HUES6 (cell line): Measurements from ENCODE around the gene BCO1.

Source experiments
- H3K27ac ChIP-seq: 2 replicates; pipeline ENCODE4 v1.7.0; 2013; ENCODE audit warnings: low read depth, mild to moderate bottlenecking, low read length, inconsistent platforms
- H3K27me3 ChIP-seq: 2 replicates; pipeline ENCODE4 v1.6.1; 2013; ENCODE audit warnings: low read length; ENCODE audit not compliant: control insufficient read depth, insufficient read depth
- H3K36me3 ChIP-seq: 2 replicates; pipeline ENCODE4 v1.6.1; 2013; ENCODE audit warnings: low read length; ENCODE audit not compliant: control insufficient read depth, insufficient read depth
- H3K4me1 ChIP-seq: 2 replicates; pipeline ENCODE4 v1.6.1; 2013; ENCODE audit warnings: low read length; ENCODE audit not compliant: control insufficient read depth, insufficient read depth
- H3K4me3 ChIP-seq: 2 replicates; pipeline ENCODE4 v1.5.1; 2013; ENCODE audit warnings: low read depth, low read length
- H3K9ac ChIP-seq: one replicate; pipeline ENCODE4 v1.6.1; 2013; ENCODE audit warnings: mild to moderate bottlenecking, low read length
- H3K9me3 ChIP-seq: 2 replicates; pipeline ENCODE4 v1.6.1; 2013; ENCODE audit warnings: low read depth, low read length; ENCODE audit not compliant: control insufficient read depth, insufficient read depth

Gene BCO1

DNA sequence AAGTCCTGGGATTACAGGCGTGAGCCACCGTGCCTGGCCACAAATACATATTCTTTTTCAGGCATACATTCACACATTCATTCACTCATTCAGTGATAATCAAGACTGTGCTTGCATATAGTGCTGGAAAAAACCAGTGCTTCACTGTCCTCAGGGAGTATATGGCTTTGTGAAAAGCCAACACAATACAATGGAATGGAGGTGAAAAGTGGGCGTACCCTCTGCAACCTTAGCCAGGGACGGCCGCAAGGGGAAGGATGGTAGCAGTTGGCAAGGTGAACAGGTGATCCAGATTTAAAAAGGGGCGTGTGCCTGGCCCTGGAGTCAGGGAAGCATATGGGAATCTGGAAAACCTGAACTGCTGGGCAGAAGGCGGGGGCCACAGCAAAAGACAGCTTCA lies 58.1 kb downstream of the BCO1 start:
- H3K9ac ChIP-seq, result no peak overlapping the region
- H3K27ac ChIP-seq, result no peak overlapping the region
- H3K4me3 ChIP-seq, result no peak overlapping the region
- H3K9me3 ChIP-seq, result no peaks in the 10 kb centered on the region
- H3K4me1 ChIP-seq, result no peaks in the 10 kb centered on the region
- no peaks in the 10 kb centered on the region for H3K27me3 ChIP-seq
- no peaks in the 10 kb centered on the region for H3K36me3 ChIP-seq

DNA sequence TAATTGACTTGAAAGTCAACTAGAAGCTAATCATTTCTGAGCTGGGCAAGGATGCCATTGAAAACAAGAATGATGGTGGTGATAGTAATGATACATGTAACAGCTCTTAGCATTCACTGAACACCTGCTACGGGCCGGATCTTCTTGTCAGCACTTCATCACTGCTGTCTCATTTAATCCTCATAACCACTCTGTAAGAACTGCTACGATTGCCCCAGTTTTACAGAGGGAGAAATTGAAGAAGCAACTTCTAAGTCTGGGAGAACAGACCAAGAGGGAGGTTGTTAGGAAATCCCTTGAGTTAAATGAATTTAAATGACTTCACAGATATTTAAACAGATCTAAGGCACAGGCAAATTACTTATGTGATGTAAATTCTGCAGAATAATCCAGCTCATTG lies 69.3 kb downstream of the BCO1 start:
- peaks cover 4% of the 10 kb centered on the region for H3K4me1 ChIP-seq
- H3K27me3 ChIP-seq, result no peaks in the 10 kb centered on the region
- H3K9me3 ChIP-seq, result no peaks in the 10 kb centered on the region
- H3K9ac ChIP-seq, result no peak overlapping the region
- H3K4me3 ChIP-seq, result no peak overlapping the region
- H3K27ac ChIP-seq, result no peak overlapping the region
- H3K36me3 ChIP-seq, result peaks cover 4% of the 10 kb centered on the region; the same call in 1 of the 2 replicates

DNA sequence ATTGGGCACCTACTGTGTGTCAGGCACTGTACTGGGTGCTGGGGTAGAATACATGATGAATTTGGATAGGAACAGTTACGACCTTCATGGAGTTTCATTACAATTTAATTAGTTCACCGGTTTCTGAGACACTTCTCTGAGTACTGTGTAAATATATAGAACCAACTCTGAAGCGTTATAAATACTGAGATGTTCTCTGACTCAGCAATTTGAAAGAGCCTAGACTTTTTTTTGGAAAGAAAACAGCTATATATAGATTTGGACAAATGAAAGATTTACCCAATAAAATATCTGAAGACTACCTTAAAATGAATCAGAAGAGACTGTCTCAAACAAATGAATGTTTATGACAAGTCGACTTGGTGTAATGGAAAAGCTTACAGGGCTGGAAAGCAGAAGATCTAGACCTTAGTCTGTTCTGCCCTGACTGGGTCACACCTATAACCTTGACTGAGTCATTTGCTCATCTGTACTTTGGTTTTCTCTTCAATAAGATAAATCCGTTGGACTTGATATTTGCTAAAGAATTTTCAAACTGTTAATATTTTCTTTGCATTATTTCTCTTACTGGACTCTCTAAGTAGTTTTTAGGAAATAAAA lies 71.7 kb downstream of the BCO1 start:
- Histone ChIP-seq H3K9ac (no peak overlapping the region), H3K4me1 (peaks cover 7% of the 10 kb centered on the region), H3K27me3 (no peaks in the 10 kb centered on the region), H3K9me3 (no peaks in the 10 kb centered on the region), H3K36me3 (peaks cover 4% of the 10 kb centered on the region; the same call in 1 of the 2 replicates), H3K4me3 (no peak overlapping the region), H3K27ac (no peak overlapping the region)

DNA sequence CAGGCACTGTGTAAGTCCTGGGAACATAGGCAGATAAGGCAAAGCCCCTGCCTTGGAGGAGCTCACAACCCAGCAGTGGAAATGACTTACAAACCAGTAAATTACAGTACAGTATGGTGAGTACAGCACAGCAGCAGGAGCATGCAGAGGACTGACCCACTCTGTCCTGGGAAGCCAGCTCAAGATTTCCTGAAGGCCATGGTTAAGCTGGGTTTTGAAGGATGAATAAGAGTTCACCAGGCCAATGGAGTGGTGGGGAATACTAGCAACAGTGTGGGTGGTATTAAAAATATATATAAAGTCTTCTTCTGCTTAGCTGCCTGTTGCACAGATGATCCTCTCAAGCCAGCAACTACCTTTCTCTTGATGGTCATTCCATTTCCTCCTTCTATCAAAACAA lies 73.3 kb downstream of the BCO1 start:
- H3K4me1 ChIP-seq, result peaks cover 12% of the 10 kb centered on the region
- H3K27ac ChIP-seq, result no peak overlapping the region
- H3K27me3 ChIP-seq, result peaks cover 5% of the 10 kb centered on the region; the same call in 1 of the 2 replicates
- no peaks in the 10 kb centered on the region for H3K9me3 ChIP-seq
- no peak overlapping the region for H3K4me3 ChIP-seq
- peaks cover 4% of the 10 kb centered on the region; the same call in 1 of the 2 replicates for H3K36me3 ChIP-seq
- peak overlapping the region; percentile 18 for H3K9ac ChIP-seq

DNA sequence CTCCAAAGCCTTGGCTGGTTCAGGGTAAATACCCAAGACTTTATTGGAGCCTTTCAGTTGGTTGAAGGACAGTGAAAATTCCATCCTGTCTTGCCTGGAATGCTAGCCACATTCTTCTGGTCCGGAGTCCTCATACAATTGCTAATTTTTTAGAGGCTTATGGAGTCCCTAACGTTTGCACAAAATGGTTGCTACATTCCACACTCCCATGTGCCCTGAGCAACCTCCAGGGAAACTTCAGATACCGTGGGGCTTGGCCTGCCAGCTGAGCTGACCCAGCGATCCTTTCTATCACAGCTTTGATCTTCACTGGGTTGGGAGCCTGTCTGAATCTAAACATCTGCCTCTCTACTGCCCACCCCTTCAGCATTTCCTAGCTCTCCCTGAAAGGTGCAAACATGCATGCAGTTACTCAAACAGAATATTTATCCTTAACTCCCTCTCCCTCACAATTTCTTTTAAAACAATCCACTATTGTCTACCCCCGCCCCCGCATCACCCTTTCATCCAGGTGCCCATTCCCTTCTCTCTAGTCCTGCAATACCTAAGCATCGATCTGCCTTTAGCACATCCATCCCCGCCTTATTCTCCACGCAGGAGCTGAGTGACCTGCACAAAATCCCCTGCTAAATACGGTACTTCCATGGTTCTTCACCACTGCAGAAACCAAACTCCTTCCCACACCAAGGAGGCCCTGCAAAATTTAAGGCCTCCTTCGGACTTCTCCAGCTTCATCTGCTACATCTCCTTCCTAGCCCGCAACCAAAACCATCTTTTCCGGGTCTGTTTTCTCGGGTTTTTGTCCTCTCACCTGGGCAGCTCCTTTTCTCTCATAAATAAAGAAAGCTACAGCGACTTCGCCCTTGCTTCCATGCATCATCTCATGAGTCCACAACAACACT lies 75.5 kb downstream of the BCO1 start:
- Histone ChIP-seq H3K4me3 (peak overlapping the region; percentile 95), H3K9me3 (no peaks in the 10 kb centered on the region), H3K27ac (peak overlapping the region; percentile 77), H3K9ac (peak overlapping the region; percentile 81), H3K4me1 (peaks cover 16% of the 10 kb centered on the region), H3K27me3 (peaks cover 5% of the 10 kb centered on the region; the same call in 1 of the 2 replicates), H3K36me3 (peaks cover 4% of the 10 kb centered on the region; the same call in 1 of the 2 replicates)

DNA sequence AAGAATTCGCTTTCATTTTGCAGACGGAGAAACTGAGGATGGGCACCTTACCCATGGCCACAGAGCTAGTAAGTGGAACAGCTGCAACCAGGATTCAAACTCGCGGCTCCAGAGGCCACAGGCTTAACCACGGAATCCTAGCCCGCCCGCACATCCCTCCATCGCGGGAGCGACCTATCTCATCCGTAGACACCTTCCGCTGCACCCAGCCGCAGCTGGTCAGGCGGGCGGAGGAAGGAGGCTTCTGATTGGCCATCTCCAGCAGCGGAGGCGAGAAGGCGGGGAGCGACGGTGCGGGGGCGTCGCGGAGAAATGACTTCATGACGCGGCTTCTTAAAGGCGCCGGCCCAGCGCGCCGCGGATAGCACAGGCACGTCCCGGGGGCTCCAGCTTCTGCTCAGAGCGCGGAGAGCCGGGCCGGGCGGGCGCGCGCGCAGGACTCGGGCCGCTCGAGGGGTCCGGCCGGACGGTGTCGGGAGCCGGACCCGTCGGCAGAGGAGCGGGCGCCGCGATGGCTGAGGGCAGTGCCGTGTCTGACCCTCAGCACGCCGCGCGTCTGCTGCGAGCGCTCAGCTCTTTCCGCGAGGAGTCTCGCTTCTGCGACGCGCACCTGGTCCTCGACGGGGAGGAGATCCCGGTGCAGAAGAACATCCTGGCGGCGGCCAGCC lies 76.2 kb downstream of the BCO1 start, which contains the start of gene GAN:
Gene GAN (plus strand): TSS at position 360 of the 668 bp plus-strand sequence. CDS start 152 bp downstream, at position 512.
- Histone ChIP-seq H3K4me3 (peak within 1 kb of the TSS; percentile 95), H3K9ac (peak within 1 kb of the TSS; percentile 81), H3K27ac (peak within 1 kb of the TSS; percentile 72), H3K4me1 (peaks cover 16% of the 10 kb centered on the region), H3K9me3 (no peaks in the 10 kb centered on the region), H3K27me3 (peaks cover 5% of the 10 kb centered on the region; the same call in 1 of the 2 replicates), H3K36me3 (peaks cover 4% of the 10 kb centered on the region; the same call in 1 of the 2 replicates)

DNA sequence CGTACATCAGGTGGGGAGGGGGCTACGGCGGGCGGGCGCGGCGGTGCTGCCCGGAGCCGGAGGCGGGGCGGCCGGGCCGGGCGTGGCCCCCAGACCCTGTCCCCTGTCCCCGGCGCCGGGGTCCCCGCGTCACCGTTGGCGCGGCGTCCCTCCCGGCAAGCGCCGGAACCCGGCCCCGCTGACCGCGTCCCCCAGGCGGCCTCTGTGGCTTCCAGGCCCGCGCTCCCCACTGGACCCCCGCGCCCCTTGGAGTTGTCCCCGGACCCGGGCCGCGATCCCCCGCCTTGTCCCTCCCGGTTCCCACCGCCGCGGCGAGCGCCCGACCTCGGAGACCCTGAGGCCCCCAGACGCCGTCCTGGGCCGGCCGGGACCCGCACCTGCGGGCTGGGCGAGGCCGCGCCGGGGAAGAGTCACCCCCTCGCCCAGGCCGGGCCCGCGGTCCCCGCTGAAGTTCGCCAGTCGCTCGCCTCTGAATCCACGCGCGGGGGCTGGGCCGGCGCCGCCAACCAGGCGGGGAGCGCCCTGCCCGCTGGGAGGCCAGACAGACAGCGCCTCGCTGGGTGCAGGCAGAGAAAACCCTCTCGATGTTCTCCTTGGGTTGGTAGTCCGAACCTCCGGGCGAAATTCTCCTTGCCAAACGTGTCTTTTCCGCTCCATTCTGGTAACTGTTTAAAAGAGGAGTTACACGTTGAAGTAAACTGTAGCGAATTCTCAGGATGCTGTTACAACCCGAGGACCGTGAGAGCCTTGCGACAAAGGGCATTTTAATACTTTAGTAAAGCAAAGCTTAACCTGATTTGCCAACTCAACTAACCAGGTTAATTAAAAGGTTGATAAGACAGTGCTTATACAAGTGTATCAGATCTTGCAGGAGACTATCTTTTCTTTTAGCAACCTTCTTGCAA lies 77.0 kb downstream of the BCO1 start:
- Histone ChIP-seq H3K4me3 (peak overlapping the region; percentile 95), H3K9ac (peak overlapping the region; percentile 81), H3K27me3 (peaks cover 5% of the 10 kb centered on the region; the same call in 1 of the 2 replicates), H3K4me1 (peaks cover 16% of the 10 kb centered on the region), H3K27ac (peak overlapping the region; percentile 72), H3K9me3 (no peaks in the 10 kb centered on the region), H3K36me3 (peaks cover 4% of the 10 kb centered on the region; the same call in 1 of the 2 replicates)

DNA sequence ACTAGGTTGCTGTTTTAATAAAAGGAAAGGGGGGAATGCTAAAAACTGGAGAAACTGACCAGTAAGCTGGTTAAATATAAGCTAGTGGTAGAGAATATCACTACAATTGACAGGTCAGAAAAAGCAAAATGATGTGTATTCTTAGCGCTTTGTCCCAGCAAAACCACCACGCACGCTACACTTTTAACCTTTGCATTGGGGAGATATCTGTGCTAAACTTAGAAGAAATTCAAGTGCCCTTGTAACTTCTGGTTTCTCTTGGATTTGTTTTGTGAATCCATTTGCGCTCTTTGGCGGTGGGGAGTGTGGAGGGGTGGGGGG lies 77.6 kb downstream of the BCO1 start:
- Histone ChIP-seq H3K27ac (no peak overlapping the region), H3K9ac (peak overlapping the region; percentile 81), H3K27me3 (peaks cover 5% of the 10 kb centered on the region; the same call in 1 of the 2 replicates), H3K4me1 (peaks cover 16% of the 10 kb centered on the region), H3K9me3 (no peaks in the 10 kb centered on the region), H3K4me3 (peak overlapping the region; percentile 95), H3K36me3 (peaks cover 4% of the 10 kb centered on the region; the same call in 1 of the 2 replicates)

DNA sequence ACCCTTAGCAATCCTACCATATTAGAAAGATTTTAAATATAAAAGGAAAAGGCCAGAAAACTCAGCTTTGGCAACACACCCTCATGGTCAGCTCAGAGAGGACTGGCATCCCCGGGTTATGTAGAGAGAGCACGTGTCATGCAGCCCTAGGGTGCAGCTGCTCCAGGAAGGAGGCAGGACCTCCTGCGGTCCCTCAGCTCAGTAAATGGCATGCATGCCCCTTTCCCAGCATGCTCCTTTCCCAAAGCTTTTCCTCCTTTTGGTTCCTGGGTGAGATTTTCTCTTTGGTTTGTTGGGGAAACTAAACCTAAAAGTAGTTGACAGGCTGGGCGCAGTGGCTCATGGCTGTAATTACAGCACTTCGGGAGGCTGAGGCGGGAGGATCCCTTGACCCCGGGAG lies 80.2 kb downstream of the BCO1 start:
- Histone ChIP-seq H3K9me3 (no peaks in the 10 kb centered on the region), H3K4me1 (peaks cover 8% of the 10 kb centered on the region; the same call in 1 of the 2 replicates), H3K27me3 (peaks cover 5% of the 10 kb centered on the region; the same call in 1 of the 2 replicates), H3K27ac (no peak overlapping the region), H3K4me3 (no peak overlapping the region), H3K36me3 (no peaks in the 10 kb centered on the region), H3K9ac (no peak overlapping the region)
